ENCODE measurements around the gene MMP11.

Gene MMP11

GRCh38 chr22:23801886-23802377 lies 29.3 kb downstream of the MMP11 start:
- no peak for DNase-seq (ENCODE audit: low read depth)

- DNase-seq (ENCODE audit: low read depth): no peak
Observed at GRCh38 chr22:23803001-23803819, 30.6 kb downstream of the MMP11 start.

- no peak for DNase-seq (ENCODE audit: low read depth)
Observed at GRCh38 chr22:23804781-23805291, 32.2 kb downstream of the MMP11 start.

- DNase-seq (ENCODE audit: low read depth): no peak
Observed at GRCh38 chr22:23806837-23807236, 34.2 kb downstream of the MMP11 start.

- DNase-seq (ENCODE audit: low read depth): no peak
Observed at GRCh38 chr22:23812378-23812777, 39.7 kb downstream of the MMP11 start.

- no peak for DNase-seq (ENCODE audit: low read depth)
Observed at GRCh38 chr22:23815541-23816155, 43.0 kb downstream of the MMP11 start.

- DNase-seq (ENCODE audit: low read depth): no peak
Observed at GRCh38 chr22:23816156-23816976, 43.7 kb downstream of the MMP11 start.

GRCh38 chr22:23817146-23817545 lies 44.5 kb downstream of the MMP11 start:
- no peak for DNase-seq (ENCODE audit: low read depth)

GRCh38 chr22:23818541-23818940 lies 45.9 kb downstream of the MMP11 start:
- DNase-seq (ENCODE audit: low read depth): no peak

- DNase-seq (ENCODE audit: low read depth): no peak
Observed at GRCh38 chr22:23820748-23821211, 48.1 kb downstream of the MMP11 start.

GRCh38 chr22:23822101-23822671 lies 49.5 kb downstream of the MMP11 start:
- no peak for DNase-seq (ENCODE audit: low read depth)

GRCh38 chr22:23823331-23823791 lies 50.7 kb downstream of the MMP11 start:
- DNase-seq (ENCODE audit: low read depth): no peak

GRCh38 chr22:23824476-23825245 lies 52.0 kb downstream of the MMP11 start:
- no peak for DNase-seq (ENCODE audit: low read depth)

- DNase-seq (ENCODE audit: low read depth): no peak
Observed at GRCh38 chr22:23825246-23825905, 52.7 kb downstream of the MMP11 start.

GRCh38 chr22:23826510-23827350 lies 54.1 kb downstream of the MMP11 start:
- DNase-seq (ENCODE audit: low read depth): no peak

- DNase-seq (ENCODE audit: low read depth): no peak
Observed at GRCh38 chr22:23827351-23827995, 54.8 kb downstream of the MMP11 start.

- no peak for DNase-seq (ENCODE audit: low read depth)
Observed at GRCh38 chr22:23828800-23829680, 56.4 kb downstream of the MMP11 start.

GRCh38 chr22:23829845-23830372 lies 57.3 kb downstream of the MMP11 start:
- DNase-seq (ENCODE audit: low read depth): no peak

All from HS-27A (cell line).